ENCODE data around the gene PTPRG.

The PTPRG gene

GRCh38 chr3:61866961-61867461 is 305.6 kb downstream of the PTPRG start:
- no peaks in the 10 kb centered on the region for H3K27me3 ChIP-seq (ENCODE audit: insufficient read depth, low read length, poor library complexity, severe bottlenecking)
- H3K9ac ChIP-seq (ENCODE audit: low read depth, low read length, poor library complexity, severe bottlenecking): no peak overlapping the region
- no peaks in the 10 kb centered on the region for H3F3A ChIP-seq (ENCODE audit: low read depth)
- no peaks in the 10 kb centered on the region for H3K4me1 ChIP-seq (ENCODE audit: insufficient read depth, low read length, poor library complexity, severe bottlenecking)
- TF ChIP-seq EZH2phosphoT487 (IDR thresholded peaks at IDR 0.05; ENCODE audit: borderline replicate concordance) (no peak), CTCF (conservative IDR thresholded peaks at IDR 0.05; ENCODE audit: low read length) (no peak)
- H3K4me3 ChIP-seq (ENCODE audit: low read length, poor library complexity, severe bottlenecking): no peak overlapping the region
- no peaks in the 10 kb centered on the region for H3K9me2 ChIP-seq (replicated peaks; ENCODE audit: low read depth, low read length)
- H4K20me1 ChIP-seq (ENCODE audit: insufficient read depth, low read length, poor library complexity, severe bottlenecking): no peaks in the 10 kb centered on the region
- H3K79me2 ChIP-seq (ENCODE audit: insufficient read depth, low read length): no peaks in the 10 kb centered on the region
- no peaks in the 10 kb centered on the region for H3K9me3 ChIP-seq (ENCODE audit: insufficient read depth, low read depth, low read length)
- H3K4me2 ChIP-seq (ENCODE audit: low read depth, low read length, poor library complexity, severe bottlenecking): no peak overlapping the region
- no peak overlapping the region for H2AFZ ChIP-seq (ENCODE audit: low read length)
- no peaks in the 10 kb centered on the region for H3K36me3 ChIP-seq (ENCODE audit: insufficient read depth, low read length)

DNA sequence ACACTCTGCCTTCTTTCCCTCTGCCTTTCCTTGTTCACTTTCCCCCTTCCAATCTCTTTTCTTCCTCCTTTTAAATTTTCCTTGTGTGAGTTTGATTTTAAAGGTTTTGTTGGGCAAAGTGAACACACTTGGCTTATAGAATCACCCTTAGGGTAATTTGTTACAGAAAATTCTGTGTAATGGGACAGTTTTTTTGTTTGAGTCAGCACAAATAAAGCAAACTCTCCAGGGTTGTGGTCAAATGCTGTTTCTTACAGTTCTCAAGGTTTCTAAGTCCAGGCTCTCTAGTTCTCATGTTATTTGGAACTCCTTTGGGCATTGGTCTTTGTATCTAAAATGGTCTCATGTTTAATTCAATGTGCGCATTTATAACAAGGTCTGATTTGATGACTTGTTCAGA is 307.1 kb downstream of the PTPRG start:
- H3K4me2 ChIP-seq (ENCODE audit: low read depth, low read length, poor library complexity, severe bottlenecking): no peak overlapping the region
- no peak for TF ChIP-seq EZH2phosphoT487 (IDR thresholded peaks at IDR 0.05; ENCODE audit: borderline replicate concordance)
- no peaks in the 10 kb centered on the region for H3K9me2 ChIP-seq (replicated peaks; ENCODE audit: low read depth, low read length)
- no peaks in the 10 kb centered on the region for H3K36me3 ChIP-seq (ENCODE audit: insufficient read depth, low read length)
- H3K9ac ChIP-seq (ENCODE audit: low read depth, low read length, poor library complexity, severe bottlenecking): no peak overlapping the region
- H4K20me1 ChIP-seq (ENCODE audit: insufficient read depth, low read length, poor library complexity, severe bottlenecking): no peaks in the 10 kb centered on the region
- no peak overlapping the region for H2AFZ ChIP-seq (ENCODE audit: low read length)
- no peak overlapping the region for H3K4me3 ChIP-seq (ENCODE audit: low read length, poor library complexity, severe bottlenecking)
- H3K9me3 ChIP-seq (ENCODE audit: insufficient read depth, low read depth, low read length): no peaks in the 10 kb centered on the region
- H3K27me3 ChIP-seq (ENCODE audit: insufficient read depth, low read length, poor library complexity, severe bottlenecking): no peaks in the 10 kb centered on the region
- no peaks in the 10 kb centered on the region for H3K79me2 ChIP-seq (ENCODE audit: insufficient read depth, low read length)
- no peaks in the 10 kb centered on the region for H3K4me1 ChIP-seq (ENCODE audit: insufficient read depth, low read length, poor library complexity, severe bottlenecking)
- no peaks in the 10 kb centered on the region for H3F3A ChIP-seq (ENCODE audit: low read depth)

- H3K9ac ChIP-seq (ENCODE audit: low read depth, low read length, poor library complexity, severe bottlenecking): no peak overlapping the region
- no peaks in the 10 kb centered on the region for H4K20me1 ChIP-seq (ENCODE audit: insufficient read depth, low read length, poor library complexity, severe bottlenecking)
- no peaks in the 10 kb centered on the region for H3K79me2 ChIP-seq (ENCODE audit: insufficient read depth, low read length)
- no peaks in the 10 kb centered on the region for H3K9me3 ChIP-seq (ENCODE audit: insufficient read depth, low read depth, low read length)
- no peaks in the 10 kb centered on the region for H3K9me2 ChIP-seq (replicated peaks; ENCODE audit: low read depth, low read length)
- no peaks in the 10 kb centered on the region for H3F3A ChIP-seq (ENCODE audit: low read depth)
- no peak overlapping the region for H2AFZ ChIP-seq (ENCODE audit: low read length)
- H3K27me3 ChIP-seq (ENCODE audit: insufficient read depth, low read length, poor library complexity, severe bottlenecking): no peaks in the 10 kb centered on the region
- TF ChIP-seq EZH2phosphoT487 (IDR thresholded peaks at IDR 0.05; ENCODE audit: borderline replicate concordance) (no peak), CTCF (conservative IDR thresholded peaks at IDR 0.05; ENCODE audit: low read length) (no peak)
- H3K4me3 ChIP-seq (ENCODE audit: low read length, poor library complexity, severe bottlenecking): no peak overlapping the region
- no peaks in the 10 kb centered on the region for H3K36me3 ChIP-seq (ENCODE audit: insufficient read depth, low read length)
- no peak overlapping the region for H3K4me2 ChIP-seq (ENCODE audit: low read depth, low read length, poor library complexity, severe bottlenecking)
- no peaks in the 10 kb centered on the region for H3K4me1 ChIP-seq (ENCODE audit: insufficient read depth, low read length, poor library complexity, severe bottlenecking)
These were observed 308.0 kb downstream of the PTPRG start for GRCh38 chr3:61869371-61869770.

- no peak overlapping the region for H3K4me2 ChIP-seq (ENCODE audit: low read depth, low read length, poor library complexity, severe bottlenecking)
- peaks cover 11% of the 10 kb centered on the region for H3K4me1 ChIP-seq (ENCODE audit: insufficient read depth, low read length, poor library complexity, severe bottlenecking)
- no peaks in the 10 kb centered on the region for H3K9me2 ChIP-seq (replicated peaks; ENCODE audit: low read depth, low read length)
- no peaks in the 10 kb centered on the region for H3K79me2 ChIP-seq (ENCODE audit: insufficient read depth, low read length)
- no peaks in the 10 kb centered on the region for H3K9me3 ChIP-seq (ENCODE audit: insufficient read depth, low read depth, low read length)
- no peak for TF ChIP-seq EZH2phosphoT487 (IDR thresholded peaks at IDR 0.05; ENCODE audit: borderline replicate concordance)
- TF ChIP-seq CTCF (conservative IDR thresholded peaks at IDR 0.05; ENCODE audit: low read length): no peak
- H3K27me3 ChIP-seq (ENCODE audit: insufficient read depth, low read length, poor library complexity, severe bottlenecking): peaks cover 9% of the 10 kb centered on the region
- H3K9ac ChIP-seq (ENCODE audit: low read depth, low read length, poor library complexity, severe bottlenecking): no peak overlapping the region
- H3K4me3 ChIP-seq (ENCODE audit: low read length, poor library complexity, severe bottlenecking): no peak overlapping the region
- H2AFZ ChIP-seq (ENCODE audit: low read length): no peak overlapping the region
- H3K36me3 ChIP-seq (ENCODE audit: insufficient read depth, low read length): no peaks in the 10 kb centered on the region
- H4K20me1 ChIP-seq (ENCODE audit: insufficient read depth, low read length, poor library complexity, severe bottlenecking): peaks cover 12% of the 10 kb centered on the region
- no peaks in the 10 kb centered on the region for H3F3A ChIP-seq (ENCODE audit: low read depth)
These were observed 310.3 kb downstream of the PTPRG start for GRCh38 chr3:61871644-61872043.

Data from Loucy (cell line).